ENCODE data around the gene GXYLT1. TPM values are rescaled to one million over a fixed set of nuclear protein-coding genes. Genes with fewer than 3 reads are reported as not detected.

The GXYLT1 gene
- total and polyA plus RNA-seq, 2 experiments from 2014 or later = 3.9 to 13.4 TPM

GRCh38 chr12:42135259-42135814 is 9.3 kb downstream of the GXYLT1 start (continued):
- TF ChIP-seq ZNF331 (CRISPR knock-in tag; IDR thresholded peaks at IDR 0.05; ENCODE audit: low read depth) = no peak
- TF ChIP-seq CTCF (conservative IDR thresholded peaks at IDR 0.05; ENCODE audit: low read depth in 2 of 2) = no peak

GRCh38 chr12:42130672-42131402 is 13.8 kb downstream of the GXYLT1 start:
- H3K27ac ChIP-seq (ENCODE audit: low read depth) = no peak overlapping the region
- no peak for ATAC-seq
- TF ChIP-seq ZNF462 (CRISPR knock-in tag; IDR thresholded peaks at IDR 0.05) (no peak), EZH2phosphoT487 (IDR thresholded peaks at IDR 0.05; ENCODE audit: unreplicated experiment) (no peak), CTCF (conservative IDR thresholded peaks at IDR 0.05; ENCODE audit: low read depth in 2 of 2) (no peak), ZNF114 (CRISPR knock-in tag; IDR thresholded peaks at IDR 0.05) (no peak), CREB1 (CRISPR knock-in tag; IDR thresholded peaks at IDR 0.05; ENCODE audit: low read depth) (no peak), EZH2 (IDR thresholded peaks at IDR 0.05; ENCODE audit: low read depth, unreplicated experiment) (no peak), STAT1 (IDR thresholded peaks at IDR 0.05; ENCODE audit: unreplicated experiment) (no peak), NANOG (IDR thresholded peaks at IDR 0.05; ENCODE audit: borderline replicate concordance) (no peak), ZNF331 (CRISPR knock-in tag; IDR thresholded peaks at IDR 0.05; ENCODE audit: low read depth) (no peak), POLR2AphosphoS5 (IDR thresholded peaks at IDR 0.05; ENCODE audit: low read depth) (no peak), JUNB (IDR thresholded peaks at IDR 0.05; ENCODE audit: unreplicated experiment) (no peak)

More at GRCh38 chr12:42130672-42131402, 13.8 kb downstream of the GXYLT1 start:
- Histone ChIP-seq H4K20me1 (replicated peaks; ENCODE audit: insufficient read depth) (peaks cover 9% of the 10 kb centered on the region; the same call in 1 of the 2 replicates), H3K4me1 (ENCODE audit: insufficient read depth) (no peaks in the 10 kb centered on the region), H3K36me3 (ENCODE audit: insufficient read depth) (no peaks in the 10 kb centered on the region), H3K79me2 (replicated peaks; ENCODE audit: insufficient read depth) (peaks cover 55% of the 10 kb centered on the region), H3K27me3 (ENCODE audit: insufficient read depth) (no peaks in the 10 kb centered on the region), H3K4me2 (no peak overlapping the region), H3K9me2 (ENCODE audit: insufficient read depth) (no peaks in the 10 kb centered on the region), H3F3A (replicated peaks; ENCODE audit: low read depth) (no peaks in the 10 kb centered on the region), H2AFZ (no peak overlapping the region), H3K4me3 (no peak overlapping the region)
- Mint-ChIP-seq H3K4me3 (no peak overlapping the region), H3K4me1 (peaks cover 9% of the 10 kb centered on the region), H3K27me3 (ENCODE audit: insufficient read depth, low read depth, poor library complexity) (no peaks in the 10 kb centered on the region), H3K9me3 (no peaks in the 10 kb centered on the region), H3K36me3 (ENCODE audit: low read depth) (no peaks in the 10 kb centered on the region; the same call in 2 of the 3 replicates), H3K27ac (no peak overlapping the region)
- no peak for DNase-seq (ENCODE audit: low spot score)
